DMS79 (cell line): Measurements from ENCODE around the gene TUBA4A.
"Not testable (repeated sequence)": the region's sequence is repeated elsewhere in the genome, so short reads cannot be mapped to it uniquely, and the experiment has no call there.

Experiments
- DNase-seq: peaks from one replicate; lab custom pipeline; 2025; lab: John Stamatoyannopoulos, UW

Gene TUBA4A

DNA sequence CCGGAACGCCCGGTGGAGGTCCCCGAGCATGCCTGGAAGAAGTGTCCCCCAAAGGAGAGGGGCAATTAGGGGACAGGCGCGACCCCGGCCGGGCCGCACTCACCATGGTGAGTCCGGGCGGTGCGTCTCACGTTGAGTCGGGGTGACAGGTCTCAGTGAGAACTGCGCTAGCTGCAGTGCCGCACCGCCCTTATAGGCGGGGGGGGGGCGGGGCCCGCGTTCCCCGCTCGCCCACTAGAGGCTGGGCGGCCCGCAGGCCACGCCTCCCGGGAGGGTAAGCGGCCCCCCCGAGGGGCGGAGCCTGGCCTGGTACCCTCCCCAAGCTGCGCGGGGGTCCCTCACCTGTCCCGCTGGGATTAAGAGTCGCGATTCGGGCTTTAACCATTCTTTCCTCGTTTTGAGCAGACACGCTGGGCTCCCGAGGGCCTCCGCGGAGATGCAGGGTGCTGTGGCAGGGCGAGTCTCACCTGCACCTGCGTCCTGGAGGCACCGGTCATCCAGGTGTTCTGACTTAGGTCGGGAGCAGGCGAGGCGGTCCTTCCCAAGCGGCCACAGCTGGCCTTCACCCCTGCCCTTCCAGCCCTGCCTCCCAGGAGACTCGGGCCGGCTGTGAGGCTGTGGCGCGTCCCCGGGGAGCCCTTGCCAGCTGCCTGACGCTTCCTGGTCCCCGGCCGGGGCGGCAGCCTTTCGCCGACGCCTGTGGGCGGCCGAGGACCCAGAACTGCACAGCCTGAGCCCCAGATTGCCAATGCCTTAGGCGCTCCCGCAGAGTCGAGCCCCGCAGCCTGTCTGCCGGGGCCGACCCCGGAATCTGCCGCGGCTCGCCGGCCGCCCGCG lies at the start of gene TUBA4A:
TSS of gene TUBA4A (minus strand) at position 166 of the 837 bp plus-strand sequence. CDS start at position 106, 60 bp downstream.
- DNase-seq = peak; percentile 33

DNA sequence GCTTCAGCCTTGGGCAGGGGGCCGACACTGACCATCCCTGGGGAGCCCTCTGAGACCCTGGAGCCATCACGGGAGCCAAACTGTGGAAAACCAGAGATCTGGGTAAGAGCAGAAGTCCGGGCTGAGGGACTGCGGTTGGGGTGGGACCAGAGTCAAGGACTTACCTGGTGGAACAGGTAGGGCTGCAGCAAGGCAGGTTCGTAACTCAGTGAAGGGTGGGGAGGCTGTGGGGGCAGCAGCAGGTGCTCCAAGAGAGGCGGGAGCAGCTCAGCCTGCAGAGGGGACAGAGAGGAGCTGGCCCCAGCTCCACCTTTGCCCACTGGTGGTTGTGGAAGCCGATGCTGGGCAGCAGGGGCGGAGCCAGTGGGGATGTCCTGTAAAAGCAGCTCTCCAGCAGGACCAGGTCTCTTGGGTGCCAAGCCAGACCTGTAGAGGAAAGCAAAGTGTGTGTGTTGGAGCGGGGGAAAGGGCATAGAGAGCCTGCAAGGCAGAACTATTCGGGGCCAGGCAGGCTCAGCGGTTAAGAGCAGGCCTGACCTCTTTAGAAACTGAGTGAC lies 48.8 kb upstream of the TUBA4A start:
- no peak for DNase-seq

DNA sequence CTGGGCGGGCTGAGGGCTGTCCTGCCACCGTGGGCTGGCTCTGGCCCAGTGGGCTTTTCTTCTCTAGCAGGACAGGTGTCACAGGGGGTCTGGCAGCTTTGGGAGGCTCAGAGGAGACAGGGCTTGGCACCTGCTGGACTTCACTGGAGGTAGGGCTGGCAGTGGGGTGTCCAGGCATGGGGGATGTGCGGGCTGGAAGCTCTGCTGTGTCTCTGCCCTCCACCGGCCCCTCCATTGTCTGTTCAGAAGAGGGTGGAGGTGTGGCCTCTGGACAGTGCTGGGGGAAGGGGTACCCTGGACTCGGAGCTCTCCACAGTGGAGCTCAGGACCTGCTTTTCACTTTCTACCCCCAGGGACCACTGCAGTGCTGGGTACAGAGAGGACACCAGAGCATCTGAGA lies 46.3 kb upstream of the TUBA4A start:
- DNase-seq = no peak

DNA sequence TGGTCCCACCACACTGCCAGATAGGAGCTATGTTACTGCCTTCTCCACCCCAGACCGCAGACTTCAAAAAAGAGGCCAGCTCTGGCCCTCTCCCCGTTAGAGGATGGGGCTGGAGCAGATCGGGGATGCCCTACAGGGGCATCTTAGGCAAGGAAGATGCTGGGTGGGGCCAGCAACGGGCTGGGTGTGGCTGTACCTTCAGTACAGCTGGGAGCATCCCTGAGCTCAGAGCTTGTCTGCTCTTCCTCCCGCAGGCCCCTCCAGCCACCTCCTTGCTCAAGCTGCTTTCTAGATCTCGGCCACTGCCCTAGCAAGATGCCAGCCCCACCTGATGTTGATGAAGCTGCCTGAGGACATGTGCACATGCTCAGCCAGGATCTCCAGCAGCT lies 45.6 kb upstream of the TUBA4A start:
- no peak for DNase-seq

DNA sequence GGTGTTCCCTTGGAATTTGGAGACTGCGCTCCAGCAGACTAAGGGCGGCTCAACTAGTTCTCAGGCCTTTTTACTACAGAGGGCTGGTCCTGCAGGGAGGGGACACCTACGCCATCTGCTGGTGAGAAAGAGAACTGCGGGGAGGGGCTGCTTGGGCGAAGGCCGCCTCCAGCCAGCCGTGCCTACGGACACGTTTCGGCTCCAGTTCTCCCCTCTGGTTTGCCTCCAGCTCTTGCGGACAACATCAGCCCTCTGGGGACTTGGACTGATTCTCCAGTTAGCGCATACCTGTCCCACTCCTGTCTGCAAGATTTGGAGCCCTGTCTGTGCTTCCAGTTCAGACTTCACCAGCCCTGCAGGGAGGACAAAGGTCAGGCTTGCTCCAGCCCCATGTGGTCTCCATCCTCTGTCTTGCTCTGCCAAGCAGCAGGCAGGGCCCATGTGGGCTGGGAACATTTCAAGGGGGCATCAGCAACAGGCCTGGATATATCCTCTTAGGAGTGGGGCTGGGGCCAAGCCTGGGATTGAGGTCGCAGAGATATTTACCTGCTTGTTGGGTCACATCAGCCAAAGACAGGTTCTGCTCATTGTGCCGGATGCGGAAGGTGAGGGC lies 45.1 kb upstream of the TUBA4A start:
- DNase-seq = peak; percentile 44

DNA sequence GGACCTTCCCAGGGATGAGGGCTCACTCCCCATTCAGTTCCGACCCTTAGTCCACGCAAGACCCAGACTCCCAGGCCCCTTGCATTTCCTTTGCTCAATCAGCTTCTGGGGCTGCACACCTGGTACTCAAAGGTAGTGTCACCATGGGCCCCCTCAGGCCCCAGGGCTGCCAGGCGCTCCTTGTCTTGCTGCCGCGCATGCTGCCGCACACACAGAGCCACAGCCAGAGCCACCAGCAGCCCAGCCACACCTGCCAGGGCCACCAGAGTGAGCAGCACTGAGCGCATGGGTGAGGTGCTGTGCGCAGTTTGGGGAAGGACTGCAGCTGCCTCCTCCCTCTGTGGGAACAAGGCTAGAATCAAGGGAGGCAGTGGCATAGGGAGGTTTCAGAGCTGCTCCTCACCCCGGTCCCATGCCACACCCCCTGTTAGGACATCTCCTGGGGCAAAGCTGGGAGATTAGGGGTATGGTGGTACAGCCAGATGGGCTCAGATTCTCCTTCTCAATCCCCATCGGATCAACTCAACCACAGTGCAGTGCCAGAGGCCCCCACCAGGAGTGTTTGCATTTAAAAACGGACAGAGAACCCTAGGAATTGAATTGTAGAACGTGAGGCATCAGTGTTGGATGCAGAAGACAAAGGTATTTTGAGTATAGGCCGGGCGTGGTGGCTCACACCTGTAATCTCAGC lies 44.2 kb upstream of the TUBA4A start:
- DNase-seq = no peak

DNA sequence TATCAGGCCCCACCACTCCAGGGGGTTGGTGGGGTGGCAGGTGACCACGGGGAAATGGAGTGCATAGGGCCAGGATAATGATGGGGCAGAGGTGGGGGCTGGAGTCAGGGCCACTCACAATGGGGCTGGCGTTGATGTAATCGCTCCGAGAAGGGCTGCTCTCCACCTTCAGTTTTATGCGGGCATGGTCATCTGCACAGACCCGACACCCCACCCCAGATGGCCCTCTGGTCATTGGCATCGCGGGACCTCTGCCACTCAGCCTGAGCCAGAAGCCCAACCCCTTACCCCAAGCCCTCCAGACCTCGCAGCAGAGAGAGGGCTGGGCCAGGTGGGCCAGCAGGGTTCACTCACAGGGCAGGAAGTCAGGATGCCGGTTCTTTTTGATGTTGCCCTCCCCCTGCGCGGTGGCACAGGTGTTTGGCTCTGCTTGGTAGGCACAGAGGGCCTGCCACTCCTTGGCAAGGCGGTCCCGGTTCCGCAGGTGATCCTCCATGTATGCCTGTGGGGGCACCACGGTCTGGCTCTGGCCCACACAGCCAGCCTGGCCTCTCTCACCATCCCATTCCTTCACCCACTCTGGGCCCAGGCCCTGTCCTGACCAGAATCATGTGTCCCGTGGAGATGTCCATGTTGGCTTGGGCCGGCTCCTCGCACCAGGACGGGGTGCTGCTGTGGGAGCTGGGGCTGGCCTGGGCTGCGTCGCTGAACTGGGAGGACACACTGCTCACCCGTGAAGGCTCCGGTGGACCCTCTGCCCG lies 43.1 kb upstream of the TUBA4A start:
- no peak for DNase-seq

DNA sequence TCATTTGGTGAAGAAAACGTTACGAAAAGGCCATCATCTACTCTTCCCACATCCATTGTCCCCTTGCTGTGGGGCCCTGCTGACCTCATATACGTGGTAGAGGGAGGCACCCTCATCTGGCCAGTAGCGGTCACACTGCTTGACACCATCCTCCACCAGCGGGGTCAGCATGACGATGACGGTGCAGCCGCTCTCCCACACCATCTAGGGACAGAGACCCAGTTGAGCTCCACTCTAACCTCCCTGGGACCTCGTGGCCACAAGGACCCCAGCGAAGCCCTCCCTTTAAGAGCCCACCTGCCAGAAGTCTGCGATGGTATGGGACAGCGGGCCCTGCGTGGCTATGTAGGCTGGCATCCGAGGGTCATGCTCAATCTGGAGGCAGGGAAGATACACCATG lies 42.4 kb upstream of the TUBA4A start:
- no peak for DNase-seq

DNA sequence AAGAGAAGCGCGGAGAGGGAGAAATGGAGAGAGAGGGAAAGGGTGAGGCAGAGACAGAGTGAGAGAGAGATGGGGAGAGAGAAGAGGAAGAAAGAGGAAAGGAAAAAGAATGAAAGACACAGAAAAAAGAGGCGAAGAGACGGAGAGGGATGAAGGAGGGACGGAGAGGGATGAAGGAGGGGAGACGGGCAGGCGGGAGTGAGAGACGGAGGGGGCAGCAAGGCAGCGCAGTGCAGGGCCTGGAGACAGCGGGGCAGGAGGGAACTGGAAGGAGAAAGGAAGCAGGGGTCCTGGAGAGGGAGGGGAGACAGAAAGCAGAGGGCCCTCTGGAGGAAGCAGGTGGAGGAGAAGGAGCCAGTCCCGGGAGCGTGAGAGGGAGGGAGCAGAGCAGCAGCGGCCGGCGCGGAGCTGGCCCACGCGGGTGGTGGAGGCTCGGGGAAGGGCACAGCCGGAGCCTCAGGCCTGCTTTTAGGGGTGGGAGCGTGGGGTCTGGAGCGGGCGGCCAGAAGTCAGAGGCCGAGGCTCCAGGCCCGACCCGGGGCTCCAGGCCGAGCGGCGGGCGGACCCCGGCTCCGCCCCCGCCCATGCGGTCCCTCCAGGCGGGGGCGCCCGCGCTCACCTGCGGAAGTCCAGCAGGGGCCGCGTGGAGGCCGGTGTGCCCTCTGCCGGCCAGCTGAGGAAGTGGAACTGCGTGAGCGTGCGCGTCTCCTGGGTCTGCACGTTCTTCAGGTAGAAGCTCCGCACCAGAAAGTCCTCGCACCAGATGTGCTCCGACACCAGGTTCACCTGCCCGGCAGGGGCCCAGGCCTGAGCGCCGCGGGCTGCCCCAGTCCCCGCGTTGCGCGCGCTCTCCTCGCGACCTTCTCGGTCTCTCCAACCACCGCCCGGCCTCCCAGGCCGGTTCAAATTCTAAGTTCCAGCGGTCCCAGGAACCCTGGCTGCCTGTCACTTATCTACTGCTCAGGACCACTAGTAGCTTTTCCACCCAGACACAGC lies 40.9 kb upstream of the TUBA4A start:
- DNase-seq = peak; percentile 9

DNA sequence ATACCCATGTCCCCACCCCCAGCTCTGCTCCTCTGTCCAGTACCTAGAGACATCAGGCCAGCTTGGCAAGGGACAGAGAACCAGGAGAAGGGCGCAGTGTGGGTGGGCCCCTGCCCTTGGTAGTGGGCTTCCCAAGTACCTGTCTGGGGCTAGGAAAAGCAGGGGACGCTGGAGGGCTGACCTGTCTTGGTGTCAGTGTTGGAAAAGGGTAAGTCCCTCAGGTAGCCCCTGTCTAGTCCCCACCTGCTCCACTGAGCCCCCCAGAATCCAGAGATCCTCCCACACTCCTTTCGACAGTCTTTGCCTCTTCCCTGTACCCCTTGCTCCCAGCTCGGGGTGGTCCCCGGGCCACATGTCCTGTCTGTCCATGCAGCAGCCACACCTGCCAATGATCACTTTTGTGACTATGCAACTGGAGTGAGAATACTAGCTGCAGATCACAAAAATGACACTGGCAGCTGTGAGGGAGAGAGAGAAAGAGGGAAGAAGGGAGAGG lies 40.1 kb upstream of the TUBA4A start:
- DNase-seq = no peak

DNA sequence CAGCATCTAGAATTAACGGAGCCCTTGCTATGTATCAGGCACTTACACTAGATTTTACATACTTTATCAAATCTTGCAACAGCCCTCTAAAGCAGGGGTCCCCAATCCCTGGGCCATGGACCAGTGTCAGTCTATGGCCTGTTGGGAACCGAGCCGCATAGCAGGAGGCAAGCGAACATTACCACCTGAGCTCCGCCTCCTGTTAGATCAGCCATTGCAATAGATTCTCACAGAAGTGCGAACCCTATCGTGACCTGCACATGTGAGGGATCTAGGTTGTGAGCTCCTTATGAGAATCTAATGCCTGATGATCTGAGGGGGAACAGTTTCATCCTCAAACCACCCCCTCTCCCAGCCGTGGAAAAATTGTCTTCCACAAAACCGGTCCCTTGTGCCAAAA lies 38.9 kb upstream of the TUBA4A start:
- no peak for DNase-seq

DNA sequence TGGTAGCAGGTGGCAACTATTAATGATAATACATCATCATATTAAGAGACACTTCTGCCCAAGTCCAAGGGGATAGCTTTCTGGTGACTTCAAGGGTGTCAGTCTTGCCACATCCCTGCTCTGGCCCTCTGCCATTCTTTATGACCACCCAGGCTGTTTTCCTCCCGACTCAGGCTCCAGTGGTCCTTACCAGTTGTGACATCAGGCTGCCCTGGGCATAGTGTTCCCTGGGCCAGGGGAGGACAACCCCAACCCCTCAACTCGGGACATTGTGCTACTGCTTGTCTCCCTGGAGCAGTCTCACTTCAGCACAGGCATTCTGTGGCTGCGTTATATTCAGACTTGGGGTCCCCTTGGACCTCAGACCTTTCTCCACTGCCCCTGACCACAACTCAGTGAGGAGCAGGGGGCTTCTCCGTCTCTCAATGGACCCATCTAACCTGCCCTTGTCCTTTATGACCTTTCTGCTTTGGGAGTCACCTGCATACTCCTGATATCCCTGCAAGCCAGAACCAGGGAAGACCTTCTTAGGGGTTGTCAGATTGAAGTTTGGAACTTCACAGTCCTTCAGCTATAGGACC lies 38.3 kb upstream of the TUBA4A start:
- DNase-seq = no peak

DNA sequence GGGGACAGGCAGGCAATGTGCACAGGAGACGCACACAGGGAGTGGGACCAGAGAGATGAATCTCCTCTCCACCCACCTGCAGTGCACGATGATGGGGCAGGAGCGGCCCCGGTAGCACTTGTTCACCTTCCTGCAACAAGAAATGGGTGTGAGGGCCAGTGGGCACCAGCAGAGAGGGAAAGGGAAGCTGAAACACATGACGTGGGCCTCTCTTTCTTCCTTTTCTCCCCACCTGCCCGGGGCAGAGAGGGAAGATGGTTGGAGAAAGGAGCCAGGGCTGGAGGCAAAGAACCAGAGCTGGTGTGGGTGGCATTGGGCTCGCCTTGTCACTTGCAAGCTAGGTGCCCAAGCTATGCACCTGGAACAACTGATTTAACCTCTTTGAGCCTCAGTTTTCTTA lies 37.7 kb upstream of the TUBA4A start:
- no peak for DNase-seq

DNA sequence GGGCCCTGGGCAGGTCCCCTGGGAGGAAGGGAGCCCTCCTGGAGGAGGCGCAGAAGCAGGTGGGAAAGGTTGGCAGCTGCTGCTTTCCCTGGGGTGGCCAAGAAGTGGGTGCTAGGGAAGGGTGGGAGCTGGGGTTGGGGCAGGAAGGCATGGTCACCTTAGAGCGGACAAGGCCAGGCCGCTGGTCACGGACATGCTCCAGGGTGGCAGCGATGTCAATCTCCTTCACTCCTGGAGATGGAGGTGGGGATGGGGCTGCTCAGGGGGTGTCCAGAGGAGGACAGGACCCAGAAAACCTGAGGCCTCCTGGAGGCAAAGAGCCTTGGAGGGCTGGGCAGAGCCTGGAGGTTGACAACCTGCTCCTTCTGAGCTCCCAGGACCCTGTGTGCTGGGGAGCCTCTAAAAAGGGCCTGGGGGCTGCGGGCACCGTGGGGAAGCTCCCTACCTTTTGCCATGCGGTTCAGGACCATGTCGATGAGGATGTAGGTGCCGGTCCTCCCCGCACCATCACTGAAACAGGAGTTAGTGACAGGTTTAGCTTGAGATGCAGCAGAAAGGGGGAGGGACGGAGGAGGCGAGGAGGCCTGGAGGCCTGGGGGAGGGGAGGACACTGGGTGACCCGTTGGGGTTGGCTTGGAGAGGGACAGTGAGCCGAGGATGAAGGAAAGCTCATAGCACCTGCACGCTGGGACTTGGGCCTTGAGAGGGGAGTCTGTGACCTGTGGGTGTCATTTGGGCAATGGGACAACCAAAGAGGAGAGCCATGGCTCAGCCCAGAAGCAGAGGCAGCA lies 36.9 kb upstream of the TUBA4A start:
- DNase-seq = no peak

DNA sequence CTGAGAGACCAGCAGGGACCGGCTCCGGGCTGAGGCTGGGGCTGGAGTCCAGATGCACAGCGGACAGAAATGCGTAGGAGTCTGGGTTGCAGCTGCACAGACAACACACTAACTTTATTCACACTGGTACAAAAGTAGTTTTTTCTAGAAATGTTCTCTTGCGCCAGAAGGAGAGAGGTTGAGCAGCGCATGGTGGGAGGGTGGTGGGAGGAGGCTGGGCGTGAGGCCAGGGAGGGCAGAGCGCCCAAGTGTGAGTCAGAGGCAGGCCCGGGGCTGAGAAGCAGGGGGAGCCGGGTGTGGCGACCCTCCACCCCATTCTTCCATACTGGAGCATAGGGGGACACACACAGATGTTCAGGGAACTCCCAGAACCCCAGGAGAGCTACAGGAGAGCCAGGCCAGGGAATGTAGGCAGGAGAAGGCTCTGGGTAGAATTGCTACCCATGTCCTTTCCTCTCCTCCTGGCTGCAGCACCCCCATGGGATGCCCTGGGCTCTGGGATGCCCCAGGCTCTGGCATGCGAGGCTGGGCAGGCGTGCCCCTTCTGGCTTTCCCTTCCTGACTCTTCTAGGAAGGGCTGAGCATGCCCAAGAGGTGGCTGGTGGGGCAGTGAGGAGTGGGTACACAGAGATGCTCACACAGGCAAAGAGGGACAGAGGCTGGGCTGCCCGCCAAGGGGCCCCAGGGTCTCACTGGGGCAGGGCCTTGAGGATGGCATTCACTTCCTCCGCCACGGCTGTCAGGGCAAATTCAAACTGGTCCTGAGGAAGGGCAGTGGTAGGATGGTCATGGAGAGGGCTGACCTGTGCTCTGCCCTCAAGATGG lies 36.0 kb upstream of the TUBA4A start:
- DNase-seq = no peak

DNA sequence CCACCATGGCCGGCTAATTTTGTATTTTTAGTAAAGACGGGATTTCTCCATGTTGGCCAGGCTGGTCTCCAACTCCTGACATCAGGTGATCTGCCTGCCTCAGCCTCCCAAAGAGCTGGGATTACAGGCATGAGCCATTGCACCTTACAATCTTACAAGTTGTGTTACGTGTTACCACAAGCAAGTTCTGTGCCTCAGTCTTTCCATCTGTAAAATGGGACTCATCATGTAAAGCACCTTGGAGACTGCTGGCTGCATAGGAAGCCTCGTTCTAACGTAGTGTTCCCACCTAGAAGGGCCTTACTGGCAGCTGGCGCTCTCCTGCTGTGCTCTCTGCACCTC lies 35.4 kb upstream of the TUBA4A start:
- no peak for DNase-seq

DNA sequence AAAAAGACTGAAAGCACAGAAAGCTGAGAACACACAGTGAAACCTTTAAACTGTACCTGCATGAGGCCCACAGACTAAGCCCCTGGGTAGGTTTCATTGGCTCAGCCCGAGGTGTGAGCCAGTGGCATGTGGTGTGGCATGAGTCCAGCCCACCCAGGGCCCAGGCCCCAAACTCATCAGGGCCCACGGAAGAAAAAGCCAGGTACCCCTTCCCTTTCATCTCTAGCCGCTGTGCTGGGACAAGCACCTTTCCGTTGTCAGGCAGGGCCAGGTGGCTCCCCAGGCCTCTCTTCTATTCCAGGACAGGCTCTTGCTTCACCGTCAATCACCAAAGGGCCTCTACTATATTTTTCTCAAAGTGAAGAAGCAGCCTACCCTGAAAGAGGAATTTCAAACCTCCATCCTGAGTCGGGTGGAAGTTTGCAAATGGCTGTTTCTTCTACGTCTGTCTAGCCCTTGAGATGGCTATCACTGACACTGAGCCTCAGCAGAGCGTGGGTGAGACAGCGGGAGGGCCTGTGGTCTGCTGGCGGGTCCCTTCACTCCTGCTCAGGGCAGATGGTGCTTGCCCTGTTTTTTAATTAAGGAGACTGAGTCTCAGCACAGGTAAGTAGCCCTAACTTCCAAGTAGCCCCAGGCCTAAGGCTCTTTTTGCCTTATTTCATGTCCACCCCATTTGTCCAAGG lies 34.0 kb upstream of the TUBA4A start:
- DNase-seq = no peak

DNA sequence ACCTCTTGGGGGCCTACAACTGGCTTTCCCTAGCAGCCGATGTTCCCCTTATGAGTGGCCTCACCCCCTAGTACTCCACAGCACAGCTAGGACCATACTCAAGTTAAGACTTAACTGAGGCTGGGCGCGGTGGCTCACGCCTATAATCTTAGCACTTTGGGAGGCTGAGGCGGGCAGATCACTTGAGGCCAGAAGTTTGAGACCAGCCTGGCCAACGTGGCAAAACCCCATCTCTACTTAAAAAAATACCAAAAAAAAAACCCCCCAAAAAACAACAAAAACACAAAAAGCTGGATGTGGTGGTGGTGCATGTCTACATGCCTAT lies 33.4 kb upstream of the TUBA4A start:
- DNase-seq = not testable (repeated sequence)
